IPS DF 4.7 (cell line): Measurements from ENCODE around the gene EMP1.

Experiments
- DNase-seq: peaks from one replicate; pipeline ENCODE4 v3.0.0-alpha.2; 2013; ENCODE audit warnings: low spot score; ENCODE audit errors: extremely low read depth

Gene EMP1

GRCh38 chr12:13171921-13172859 is 24.3 kb upstream of the EMP1 start:
- no peak for DNase-seq

GRCh38 chr12:13173012-13173932 is 23.3 kb upstream of the EMP1 start:
- no peak for DNase-seq

- no peak for DNase-seq
Measured at GRCh38 chr12:13175499-13175898, 21.0 kb upstream of the EMP1 start.

GRCh38 chr12:13176256-13176655 is 20.3 kb upstream of the EMP1 start:
- no peak for DNase-seq

- DNase-seq = no peak
Measured at GRCh38 chr12:13177373-13177772, 19.2 kb upstream of the EMP1 start.

- DNase-seq = no peak
Measured at GRCh38 chr12:13177906-13178305, 18.6 kb upstream of the EMP1 start.

- no peak for DNase-seq
Measured at GRCh38 chr12:13178568-13179210, 17.8 kb upstream of the EMP1 start.

- DNase-seq = no peak
Measured at GRCh38 chr12:13179211-13180074, 17.1 kb upstream of the EMP1 start.

- no peak for DNase-seq
Measured at GRCh38 chr12:13181375-13182070, 15.0 kb upstream of the EMP1 start.

- no peak for DNase-seq
Measured at GRCh38 chr12:13182881-13183280, 13.6 kb upstream of the EMP1 start.

GRCh38 chr12:13183620-13184019 is 12.9 kb upstream of the EMP1 start:
- DNase-seq = no peak

GRCh38 chr12:13186302-13186701 is 10.2 kb upstream of the EMP1 start:
- DNase-seq = no peak

GRCh38 chr12:13187399-13187798 is 9.1 kb upstream of the EMP1 start:
- DNase-seq = no peak

- no peak for DNase-seq
Measured at GRCh38 chr12:13189264-13189663, 7.3 kb upstream of the EMP1 start.

GRCh38 chr12:13190275-13190674 is 6.3 kb upstream of the EMP1 start:
- no peak for DNase-seq

- DNase-seq = no peak
Measured at GRCh38 chr12:13192719-13193118, 3.8 kb upstream of the EMP1 start.

GRCh38 chr12:13193505-13194231 is 2.9 kb upstream of the EMP1 start:
- DNase-seq = no peak

GRCh38 chr12:13194401-13195110 is 2.0 kb upstream of the EMP1 start:
- no peak for DNase-seq

- DNase-seq = no peak
Measured at GRCh38 chr12:13195250-13195649, 1.3 kb upstream of the EMP1 start.
